ENCODE data around the gene CCAR1.
"Not testable (repeated sequence)": the region's sequence is repeated elsewhere in the genome, so short reads cannot be mapped to it uniquely, and the experiment has no call there.

CCAR1 gene, protein sequence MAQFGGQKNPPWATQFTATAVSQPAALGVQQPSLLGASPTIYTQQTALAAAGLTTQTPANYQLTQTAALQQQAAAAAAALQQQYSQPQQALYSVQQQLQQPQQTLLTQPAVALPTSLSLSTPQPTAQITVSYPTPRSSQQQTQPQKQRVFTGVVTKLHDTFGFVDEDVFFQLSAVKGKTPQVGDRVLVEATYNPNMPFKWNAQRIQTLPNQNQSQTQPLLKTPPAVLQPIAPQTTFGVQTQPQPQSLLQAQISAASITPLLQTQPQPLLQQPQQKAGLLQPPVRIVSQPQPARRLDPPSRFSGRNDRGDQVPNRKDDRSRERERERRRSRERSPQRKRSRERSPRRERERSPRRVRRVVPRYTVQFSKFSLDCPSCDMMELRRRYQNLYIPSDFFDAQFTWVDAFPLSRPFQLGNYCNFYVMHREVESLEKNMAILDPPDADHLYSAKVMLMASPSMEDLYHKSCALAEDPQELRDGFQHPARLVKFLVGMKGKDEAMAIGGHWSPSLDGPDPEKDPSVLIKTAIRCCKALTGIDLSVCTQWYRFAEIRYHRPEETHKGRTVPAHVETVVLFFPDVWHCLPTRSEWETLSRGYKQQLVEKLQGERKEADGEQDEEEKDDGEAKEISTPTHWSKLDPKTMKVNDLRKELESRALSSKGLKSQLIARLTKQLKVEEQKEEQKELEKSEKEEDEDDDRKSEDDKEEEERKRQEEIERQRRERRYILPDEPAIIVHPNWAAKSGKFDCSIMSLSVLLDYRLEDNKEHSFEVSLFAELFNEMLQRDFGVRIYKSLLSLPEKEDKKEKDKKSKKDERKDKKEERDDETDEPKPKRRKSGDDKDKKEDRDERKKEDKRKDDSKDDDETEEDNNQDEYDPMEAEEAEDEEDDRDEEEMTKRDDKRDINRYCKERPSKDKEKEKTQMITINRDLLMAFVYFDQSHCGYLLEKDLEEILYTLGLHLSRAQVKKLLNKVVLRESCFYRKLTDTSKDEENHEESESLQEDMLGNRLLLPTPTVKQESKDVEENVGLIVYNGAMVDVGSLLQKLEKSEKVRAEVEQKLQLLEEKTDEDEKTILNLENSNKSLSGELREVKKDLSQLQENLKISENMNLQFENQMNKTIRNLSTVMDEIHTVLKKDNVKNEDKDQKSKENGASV

DNA sequence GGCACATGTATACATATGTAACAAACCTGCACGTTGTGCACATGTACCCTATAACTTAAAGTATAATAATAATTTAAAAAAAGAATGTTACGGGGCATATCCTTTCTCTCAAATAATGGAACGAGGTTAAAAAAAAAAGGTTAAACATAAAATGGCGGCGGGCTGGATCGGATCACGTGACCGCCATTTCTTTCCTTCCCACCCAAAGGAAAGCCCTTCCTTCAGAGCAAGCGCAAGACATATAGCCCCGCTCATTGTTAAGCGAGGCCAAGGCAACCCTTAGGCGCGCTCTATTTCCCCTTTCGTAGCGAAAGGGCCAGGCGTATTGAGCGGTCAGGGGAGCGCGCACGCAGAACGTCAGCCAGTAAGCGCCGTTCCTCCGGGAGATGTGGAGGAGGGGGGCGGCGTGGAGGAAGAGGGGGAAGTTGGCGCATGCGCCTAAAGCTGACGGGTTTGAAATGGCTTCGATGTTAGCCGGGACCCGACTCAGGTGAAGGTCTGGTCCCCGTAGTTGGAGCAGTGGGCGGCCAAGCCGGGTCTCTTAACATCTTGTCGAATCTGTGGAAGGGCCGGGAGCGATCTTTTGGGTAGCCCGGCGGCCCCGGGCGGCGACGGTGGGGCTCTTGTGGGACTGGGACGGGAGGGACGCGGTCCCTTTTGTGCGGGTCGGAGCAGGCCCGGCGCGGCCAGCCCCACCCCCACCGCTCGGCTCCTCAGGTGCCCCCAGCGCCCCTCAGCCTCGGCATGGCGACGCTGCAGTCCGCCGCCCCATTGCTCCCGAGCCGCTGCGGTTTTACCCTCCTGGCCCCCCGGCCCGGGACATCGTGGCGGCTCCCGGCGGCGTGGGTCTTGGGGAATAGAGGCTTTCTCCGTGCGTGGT, at the start of gene CCAR1:
CCAR1 (plus strand) TSS at position 447 of the 880 bp plus-strand sequence. CDS start 1,266 bp downstream, outside the sequence.
- DNase-seq: peak; percentile 98

DNA sequence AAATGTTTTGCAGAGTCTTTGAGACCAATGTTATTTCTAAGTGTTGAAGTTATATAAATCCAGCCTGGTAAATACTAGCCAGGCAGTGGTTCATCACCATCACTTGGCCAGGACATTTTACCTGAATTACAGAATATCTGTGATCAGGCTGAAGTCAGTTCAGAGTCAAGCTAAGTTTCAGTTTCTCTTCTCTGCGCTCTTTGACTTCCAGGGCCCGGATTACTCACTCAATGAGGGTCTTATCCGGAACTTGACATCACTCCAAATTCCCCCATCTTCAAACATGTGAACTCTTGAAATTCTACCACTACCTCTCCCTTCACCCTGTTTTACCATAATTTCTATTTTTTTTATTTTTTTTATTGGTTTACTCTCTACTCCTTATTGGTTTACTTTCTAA, 36.6 kb upstream of the CCAR1 start:
- DNase-seq: no peak

DNA sequence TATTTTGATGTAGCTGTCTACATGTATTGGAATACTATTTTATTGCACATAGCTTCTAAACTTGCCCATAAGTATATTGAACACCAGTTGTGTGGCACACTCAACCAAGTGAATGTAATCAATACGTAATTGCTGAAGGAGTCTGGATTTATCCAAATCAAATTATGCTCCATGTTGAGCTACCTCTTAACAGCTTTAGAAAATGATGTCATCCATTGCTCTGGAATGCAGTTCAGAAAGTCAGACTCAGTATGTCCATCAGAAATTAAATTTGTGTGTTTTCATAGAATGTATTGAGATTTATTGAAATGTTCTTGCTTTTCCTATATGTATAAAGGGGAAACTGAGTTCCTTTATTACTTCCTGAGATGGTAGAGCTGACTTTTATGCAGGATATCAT, 25.0 kb upstream of the CCAR1 start:
- no peak for DNase-seq

DNA sequence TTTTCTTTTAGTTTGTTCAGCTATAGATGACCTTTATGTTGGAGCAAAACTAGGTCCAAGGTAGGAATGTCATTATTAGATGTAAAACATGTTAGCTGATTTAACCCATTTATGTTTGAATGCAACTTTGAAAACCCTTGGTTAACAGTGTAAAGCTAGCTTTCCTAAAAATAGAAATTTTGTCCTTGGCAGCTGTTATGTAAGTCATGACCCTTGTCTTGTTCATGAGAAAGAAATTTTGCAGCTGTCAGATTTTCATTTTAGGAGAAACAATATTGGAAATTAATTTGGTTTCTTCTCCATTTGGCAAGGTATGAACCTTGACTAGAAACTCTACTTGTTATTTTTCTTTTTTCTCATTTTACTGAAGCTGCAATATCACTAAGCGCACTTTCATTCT, 23.9 kb upstream of the CCAR1 start:
- no peak for DNase-seq

DNA sequence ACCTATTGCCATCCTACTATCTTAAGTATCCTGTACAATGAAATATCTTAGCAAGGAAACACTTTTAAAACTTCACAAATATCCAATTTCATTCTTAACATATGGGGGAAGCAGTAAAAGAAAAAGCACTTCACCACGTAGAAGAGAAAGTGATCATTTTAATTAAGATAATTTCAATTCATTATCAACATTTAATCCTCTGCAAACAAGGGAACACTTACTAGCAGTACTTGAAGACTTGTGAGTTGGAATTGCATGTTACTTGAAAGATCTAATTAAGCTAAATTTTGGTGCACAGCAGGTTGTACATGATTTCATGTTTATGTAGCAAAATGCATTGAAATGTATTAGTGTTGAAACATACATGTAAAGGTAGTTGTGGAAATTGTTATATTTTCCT, 20.8 kb upstream of the CCAR1 start:
- no peak for DNase-seq

DNA sequence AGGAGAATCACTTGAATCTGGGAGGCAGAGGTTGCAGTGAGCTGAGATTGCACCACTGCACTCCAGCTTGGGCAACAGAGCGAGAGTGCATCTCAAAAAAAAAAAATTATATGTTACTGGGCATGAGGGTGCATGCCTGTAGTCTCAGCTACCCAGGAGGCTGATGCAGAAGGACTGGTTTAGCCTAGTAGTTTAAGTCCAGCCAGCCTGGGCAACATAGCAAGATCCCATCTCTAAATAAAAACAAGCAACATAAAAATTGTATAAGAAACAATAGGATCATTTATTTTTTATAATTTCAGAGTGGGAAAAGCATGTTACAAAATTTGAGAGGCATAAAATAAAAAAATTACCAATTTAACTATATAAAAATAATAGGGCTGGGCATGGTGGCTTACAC, 15.5 kb upstream of the CCAR1 start:
- DNase-seq: no peak

DNA sequence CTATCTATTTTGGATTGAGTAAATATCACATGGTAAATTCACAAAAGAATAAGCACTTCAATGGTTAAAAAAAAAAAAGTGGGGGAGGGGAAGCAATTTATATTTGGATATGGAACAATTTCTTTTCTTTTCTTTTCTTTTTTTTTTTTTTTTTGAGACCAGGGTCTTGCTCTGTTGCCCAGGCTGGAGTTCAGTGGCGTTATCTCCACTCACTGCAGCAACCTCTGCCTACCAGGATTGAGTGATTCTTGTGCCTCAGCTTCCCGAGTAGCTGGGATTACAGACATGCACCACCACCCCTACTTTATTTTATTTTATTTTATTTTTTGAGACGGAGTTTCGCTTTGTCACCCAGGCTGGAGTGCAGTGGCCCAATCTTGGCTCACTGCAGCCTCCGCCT, 12.1 kb upstream of the CCAR1 start:
- DNase-seq: not testable (repeated sequence)

DNA sequence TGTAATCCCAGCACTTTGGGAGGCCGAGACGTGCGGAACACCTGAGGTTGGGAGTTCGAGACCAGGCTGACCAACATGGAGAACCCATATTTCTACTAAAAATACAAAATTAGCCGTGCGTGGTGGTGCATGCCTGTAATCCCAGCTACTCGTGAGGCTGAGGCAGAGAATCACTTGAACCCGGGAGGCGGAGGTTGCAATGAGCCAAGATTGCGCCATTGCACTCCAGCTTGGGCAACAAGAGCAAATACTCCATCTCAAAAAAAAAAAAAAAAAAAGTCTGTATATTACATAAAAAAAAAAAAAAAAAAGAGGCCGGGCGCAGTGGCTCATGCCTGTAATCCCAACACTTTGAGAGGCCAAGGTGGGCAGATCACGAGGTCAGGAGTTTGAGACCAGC, 8.0 kb upstream of the CCAR1 start:
- DNase-seq: not testable (repeated sequence)

DNA sequence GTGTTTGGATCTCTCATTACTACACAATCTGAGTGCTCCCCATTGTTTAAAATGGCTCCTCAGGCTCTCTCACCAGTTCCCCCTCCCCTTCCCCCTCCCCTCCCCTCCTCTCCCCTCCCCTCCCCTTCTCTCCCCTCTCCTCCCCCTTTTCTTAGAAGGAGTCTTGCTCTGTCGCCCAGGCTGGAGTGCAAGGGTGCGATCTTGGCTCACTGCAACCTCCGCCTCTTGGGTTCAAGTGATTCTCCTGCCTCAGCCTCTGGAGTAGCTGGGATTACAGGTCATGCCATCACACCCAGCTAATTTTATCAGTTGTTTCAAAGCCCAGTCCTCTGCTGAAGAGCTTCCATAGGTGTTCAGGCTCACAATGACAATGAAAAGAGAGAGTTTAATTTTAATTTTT, 3.6 kb upstream of the CCAR1 start:
- DNase-seq: no peak

DNA sequence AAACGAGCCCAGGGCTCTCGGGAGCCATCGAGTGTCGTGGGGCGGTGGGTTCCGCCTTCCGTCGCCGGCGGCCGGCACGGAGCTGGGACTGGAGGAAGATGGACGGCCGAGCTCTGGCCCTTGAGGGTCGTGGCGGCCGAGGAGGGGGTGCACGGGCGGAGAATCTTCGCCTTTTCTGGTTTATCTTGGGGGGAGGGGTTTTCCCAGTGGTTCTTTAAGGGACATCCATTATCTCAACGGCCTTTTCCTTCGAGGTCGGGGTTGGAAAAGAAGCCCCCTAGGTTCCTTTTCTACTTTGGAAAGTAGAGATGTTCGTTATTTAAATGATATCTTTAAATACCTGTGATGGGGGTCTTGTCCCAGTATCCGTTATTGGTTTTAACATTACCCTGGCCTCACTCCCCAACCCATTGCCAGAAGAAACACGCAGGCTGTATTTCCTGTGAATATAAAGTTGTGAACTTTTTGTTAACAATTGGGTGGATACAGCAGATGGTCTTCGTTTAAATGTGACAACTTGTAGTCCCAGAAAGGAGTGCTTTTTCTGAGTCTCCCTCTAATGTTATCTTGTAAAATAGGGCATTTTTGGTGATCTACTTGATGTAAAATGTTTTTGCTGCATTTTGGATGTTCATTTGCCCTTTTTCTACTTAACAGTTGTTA, 765 bp downstream of the CCAR1 start:
- no peak for DNase-seq

DNA sequence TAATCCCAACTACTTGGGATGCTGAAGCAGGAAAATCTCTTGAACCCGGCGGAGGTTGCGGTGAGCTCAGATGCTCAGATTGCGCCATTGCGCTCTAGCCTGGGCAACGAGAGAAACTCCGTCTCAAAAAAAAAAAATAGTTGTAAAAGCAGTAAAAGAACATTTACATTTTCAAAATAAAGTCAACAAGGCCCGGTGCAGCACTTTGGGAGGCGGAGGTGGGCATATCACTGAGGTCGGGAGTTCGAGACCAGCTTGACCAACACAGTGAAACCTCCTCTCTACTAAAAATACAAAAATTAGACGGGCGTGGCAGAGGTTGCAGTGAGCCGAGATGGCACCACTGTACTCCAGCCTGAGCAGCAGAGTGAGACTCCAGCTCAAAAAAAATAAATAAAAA, 4.0 kb downstream of the CCAR1 start:
- DNase-seq: no peak

DNA sequence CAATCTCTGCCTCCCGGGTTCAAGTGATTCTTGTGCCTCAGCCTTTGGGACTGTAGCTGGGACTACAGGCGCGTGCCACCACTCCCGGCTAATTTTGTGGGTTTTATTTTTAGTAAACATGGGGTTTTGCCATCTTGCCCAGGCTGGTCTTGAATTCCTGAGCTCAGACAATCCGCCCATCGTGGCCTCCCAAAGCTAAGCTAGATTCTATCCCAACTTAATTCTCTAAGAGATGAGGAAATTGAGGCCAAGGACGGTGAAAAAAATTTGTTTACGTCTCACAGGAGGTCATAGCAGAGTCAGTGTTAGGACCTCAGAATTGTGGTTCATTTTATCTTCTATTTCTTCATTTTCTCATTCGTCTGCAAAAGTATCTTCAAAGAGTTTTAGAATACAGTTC, 6.1 kb downstream of the CCAR1 start:
- no peak for DNase-seq

DNA sequence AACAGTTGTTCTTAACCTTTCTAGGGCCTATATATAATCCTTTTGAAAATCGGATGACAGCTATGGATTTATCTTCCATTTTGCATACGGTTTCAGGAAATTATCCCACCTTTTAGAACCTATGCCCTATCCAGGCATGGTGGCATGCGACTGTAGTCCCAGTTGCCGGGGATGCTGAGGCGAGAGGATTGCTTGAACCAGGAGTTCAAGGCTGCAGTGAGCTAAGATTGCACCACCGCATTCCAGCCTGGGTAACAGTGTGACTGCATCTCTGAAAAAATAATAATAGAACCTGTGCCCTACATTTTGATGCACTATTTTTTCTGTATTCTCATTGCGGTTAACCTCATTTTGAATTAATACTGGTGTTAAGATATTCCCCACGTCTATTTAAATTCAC, 11.6 kb downstream of the CCAR1 start:
- no peak for DNase-seq

DNA sequence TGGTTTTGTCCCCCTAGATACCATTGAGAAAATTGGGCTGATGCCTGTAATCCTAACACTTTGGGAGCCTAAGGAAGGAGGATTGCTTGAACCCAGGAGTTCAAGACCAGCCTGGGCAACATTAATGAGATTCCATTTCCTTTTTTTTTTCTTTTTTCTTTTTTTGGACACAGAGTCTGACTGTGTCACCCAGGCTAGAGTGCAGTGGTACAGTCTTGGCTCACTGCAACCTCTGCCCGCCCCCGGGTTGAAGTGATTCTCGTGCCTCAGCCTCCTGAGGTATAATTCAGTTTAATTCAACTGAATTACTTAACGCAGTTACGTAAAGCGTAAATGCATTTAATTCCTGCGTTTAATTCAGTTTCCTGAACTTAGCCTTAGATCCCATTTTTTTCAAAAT, 13.3 kb downstream of the CCAR1 start:
- no peak for DNase-seq

DNA sequence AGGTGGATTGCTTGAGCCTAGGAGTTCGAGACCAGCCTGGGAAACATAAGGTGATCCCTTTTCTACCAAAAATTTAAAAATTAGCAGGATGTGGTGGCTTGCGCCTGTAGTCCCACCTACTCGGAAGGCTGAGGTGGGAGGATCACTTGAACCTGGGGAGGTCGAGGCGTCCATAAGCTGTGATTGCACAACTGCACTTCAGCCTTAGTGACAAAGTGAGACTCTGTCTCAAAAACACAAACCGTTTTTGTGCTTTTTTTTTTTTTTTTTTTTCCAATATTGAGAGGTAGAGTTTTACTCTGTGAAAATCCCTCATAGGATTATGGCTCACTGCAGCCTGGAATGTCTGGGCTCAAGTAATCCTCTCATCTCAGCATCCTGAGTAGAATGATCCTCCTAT, 14.1 kb downstream of the CCAR1 start:
- DNase-seq: no peak

DNA sequence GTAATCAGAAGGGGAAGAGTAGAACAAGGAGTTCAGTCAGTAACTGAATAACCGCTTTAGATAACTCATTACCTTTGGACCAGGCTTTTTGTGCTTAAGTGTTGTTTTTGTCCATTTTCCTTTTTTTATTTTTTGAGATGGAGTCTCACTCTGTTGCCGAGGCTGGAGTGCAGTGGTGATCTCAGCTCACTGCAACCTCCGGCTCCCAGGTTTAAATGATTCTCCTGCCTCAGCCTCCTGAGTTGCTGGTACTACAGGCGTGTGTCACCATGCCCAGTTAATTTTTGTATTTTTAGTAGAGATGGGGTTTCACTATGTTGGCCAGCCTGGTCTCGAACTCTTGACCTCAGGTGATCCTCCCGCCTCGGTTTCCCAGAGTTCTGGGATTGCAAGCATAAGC, 14.7 kb downstream of the CCAR1 start:
- DNase-seq: not testable (repeated sequence)

DNA sequence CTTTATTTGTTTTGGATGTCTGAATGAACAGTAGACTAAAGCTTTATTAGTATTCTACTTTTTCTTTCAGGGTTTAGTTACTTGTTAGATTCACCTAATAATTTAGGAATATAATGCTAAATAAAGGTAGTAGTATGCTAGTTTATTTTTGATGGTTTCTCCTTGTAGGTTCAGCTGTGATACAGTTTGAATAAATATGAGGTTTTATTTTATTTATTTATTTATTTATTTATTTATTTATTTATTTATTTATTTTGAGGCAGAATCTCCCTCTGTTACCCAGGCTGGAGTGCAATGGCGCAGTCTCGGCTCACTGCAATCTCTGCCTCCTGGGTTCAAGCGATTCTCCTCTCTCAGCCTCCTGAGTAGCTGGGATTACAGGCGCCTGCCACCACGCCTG, 19.6 kb downstream of the CCAR1 start:
- DNase-seq: not testable (repeated sequence)

DNA sequence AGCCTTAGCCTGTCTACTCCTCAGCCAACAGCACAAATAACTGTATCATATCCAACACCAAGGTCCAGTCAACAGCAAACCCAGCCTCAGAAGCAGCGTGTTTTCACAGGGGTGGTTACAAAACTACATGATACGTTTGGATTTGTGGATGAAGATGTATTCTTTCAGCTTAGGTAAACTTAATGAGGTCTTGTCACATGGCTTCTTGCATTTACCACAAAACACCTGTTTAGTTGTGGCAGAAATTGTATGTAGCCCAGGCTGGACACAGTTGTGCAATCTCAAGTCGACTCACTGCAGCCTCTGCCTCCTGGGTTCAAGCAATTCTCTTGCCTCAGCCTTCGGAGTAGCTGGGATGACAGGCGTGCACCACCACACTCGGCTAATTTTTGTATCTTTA, 21.4 kb downstream of the CCAR1 start:
- no peak for DNase-seq

DNA sequence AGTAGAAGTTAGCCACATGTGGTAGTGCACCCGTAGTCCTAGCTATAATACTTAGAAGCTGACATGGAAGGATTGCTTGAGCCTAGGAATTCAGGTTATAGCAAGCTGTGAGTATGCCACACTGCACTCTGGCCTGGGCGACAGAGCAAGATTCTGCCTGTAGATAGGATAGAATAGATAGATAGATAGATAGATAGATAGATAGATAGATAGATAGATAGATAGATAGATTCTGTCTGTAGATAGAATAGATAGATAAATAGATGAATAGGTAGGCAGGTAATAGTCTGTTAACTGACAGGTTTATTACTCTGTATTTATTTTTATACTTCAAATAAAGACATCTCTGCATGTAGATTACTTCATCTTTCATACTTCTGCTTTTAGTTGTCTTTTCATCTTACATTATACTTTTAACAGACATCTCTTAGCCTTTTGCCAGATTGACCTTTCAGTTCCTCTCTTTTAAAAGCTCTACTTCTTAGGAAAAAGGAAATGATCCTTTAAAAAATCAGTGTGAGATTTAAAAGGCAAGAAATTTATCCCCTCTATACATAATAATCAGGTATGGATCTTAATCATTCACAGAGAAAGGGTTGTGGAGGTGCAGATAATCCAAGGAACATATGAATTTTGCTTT, 31.8 kb downstream of the CCAR1 start:
- DNase-seq: no peak

DNA sequence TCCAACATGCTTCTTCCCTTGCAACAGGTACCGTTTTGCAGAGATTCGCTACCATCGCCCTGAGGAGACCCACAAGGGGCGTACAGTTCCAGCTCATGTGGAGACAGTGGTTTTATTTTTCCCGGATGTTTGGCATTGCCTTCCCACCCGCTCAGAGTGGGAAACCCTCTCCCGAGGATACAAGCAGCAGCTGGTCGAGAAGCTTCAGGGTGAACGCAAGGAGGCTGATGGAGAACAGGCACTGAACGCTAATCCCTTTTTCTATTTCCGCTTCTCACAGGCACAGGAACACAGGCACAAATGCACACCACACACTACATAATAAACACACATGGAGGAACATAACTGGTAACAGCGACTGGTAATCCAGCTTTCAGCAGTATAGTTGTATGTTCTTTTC, 35.2 kb downstream of the CCAR1 start:
- DNase-seq: no peak

DNA sequence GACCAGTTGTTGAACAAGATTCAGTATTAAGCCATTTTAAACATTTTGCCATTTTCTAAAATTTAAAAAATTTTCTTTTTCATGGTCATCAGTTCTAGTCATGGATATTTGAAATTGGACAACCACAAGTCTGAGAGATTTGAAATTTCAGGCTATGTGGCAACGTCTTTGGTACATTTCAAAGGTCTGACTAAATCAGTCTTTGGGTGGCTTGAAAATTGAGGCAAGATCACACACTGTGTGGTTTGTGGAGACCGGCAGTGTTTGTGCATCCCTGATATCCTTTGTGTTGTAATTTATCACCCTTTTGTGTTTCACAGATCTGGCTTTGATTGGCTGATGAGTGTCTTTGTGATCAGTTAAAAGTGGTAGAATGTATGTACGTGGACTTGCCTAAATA, 35.7 kb downstream of the CCAR1 start:
- DNase-seq: no peak

Measured in NCI-H1436 (cell line).